HTERT RPE-1 (cell line): Measurements from ENCODE around the gene MALRD1.

Source experiments
- in situ Hi-C: fragments of 300-500 bp; cut with MboI; formaldehyde crosslinking; loops from 4 replicates; pipeline ENCODE4 v1.14.3; 2020; ENCODE audit warnings: low sequenced_read_pairs

MALRD1 gene

DNA sequence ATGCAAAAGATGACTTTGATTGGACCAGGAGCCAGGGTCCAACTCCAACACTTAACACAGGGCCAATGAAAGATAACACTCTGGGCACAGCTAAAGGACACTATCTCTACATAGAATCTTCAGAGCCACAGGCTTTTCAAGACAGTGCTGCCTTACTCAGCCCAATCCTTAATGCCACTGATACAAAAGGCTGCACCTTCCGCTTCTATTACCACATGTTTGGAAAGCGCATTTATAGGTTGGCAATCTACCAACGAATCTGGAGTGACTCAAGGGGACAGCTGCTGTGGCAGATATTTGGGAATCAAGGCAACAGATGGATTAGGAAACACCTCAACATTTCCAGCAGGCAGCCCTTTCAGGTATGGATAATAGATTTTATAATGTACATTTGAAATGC lies 160.7 kb downstream of the MALRD1 start:
- in situ Hi-C loops: no loop called here

DNA sequence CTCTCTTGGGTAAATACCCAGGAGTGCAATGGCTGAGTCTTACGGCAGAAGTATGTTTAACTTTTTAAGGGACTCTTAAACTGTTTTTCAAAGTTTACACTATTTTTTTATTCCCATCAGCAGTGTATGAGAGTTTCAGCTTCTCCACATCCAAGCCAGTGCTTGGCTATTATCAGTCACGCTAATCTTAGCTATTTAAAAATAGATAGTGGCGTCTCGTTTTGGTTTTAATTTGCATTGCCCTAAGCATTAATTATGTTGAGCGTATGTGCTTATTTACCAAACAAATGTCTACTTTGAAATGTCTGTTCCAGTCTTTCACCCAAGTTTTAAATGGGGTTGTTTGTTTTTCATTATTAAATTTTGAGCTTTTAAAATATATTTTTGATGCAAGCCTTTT lies 164.0 kb downstream of the MALRD1 start:
- in situ Hi-C loops: no loop called here

DNA sequence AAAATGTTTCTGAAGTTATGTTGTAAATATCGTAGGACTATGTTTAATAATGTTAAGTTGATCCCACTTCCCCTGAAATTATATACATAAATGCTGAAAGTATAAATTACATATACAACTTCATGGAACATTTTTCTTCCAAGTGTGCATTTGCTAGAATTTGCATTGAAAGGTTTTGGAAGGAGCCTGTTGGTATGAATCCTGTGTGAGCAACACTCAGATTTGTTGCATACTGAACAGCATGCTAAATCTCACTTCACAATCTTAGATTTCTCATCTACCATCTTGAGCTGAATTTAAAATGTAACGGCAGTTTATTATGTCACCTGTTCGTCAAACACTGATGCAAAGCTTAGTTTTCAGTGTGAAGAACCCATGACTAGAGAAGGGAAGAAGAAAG lies 172.6 kb downstream of the MALRD1 start:
- in situ Hi-C loops: no loop called here

DNA sequence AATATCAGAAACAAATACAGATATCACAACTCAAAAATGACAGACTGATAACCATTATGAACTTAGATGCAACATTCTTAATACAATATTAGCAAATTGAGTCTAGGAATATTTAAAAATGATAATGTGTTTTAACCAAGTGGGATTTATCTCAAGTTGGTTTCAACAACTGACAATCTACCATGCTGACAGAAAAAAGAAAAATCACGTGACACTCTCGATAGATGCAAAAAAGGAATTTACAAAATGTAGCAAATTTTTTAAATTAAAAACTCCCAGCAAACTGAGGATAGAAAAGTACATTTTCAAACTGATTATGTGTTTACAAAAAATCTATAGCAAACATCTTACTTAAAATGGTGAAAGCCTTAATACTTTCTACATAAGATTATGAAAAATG lies 177.4 kb downstream of the MALRD1 start:
- in situ Hi-C loops: no loop called here

DNA sequence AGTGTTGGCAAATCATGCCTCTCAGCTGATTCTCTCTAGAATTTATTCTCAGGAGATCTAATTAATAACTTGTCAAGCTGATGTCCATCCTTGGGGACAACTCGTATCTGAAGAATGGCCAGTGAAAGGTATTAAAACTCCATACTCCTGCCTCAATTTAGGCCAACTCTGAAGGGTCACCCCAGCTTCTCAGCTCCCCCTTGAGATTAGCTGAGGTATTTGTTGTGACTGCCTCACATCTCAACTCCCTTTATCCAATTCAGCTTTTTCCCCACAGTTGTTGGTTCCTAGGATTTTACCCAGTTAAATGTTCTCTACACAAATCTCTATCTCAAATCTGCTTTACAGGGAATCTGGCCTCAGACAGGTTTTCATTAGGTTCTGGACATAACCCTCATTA lies 182.4 kb downstream of the MALRD1 start:
- in situ Hi-C loops: no loop called here

DNA sequence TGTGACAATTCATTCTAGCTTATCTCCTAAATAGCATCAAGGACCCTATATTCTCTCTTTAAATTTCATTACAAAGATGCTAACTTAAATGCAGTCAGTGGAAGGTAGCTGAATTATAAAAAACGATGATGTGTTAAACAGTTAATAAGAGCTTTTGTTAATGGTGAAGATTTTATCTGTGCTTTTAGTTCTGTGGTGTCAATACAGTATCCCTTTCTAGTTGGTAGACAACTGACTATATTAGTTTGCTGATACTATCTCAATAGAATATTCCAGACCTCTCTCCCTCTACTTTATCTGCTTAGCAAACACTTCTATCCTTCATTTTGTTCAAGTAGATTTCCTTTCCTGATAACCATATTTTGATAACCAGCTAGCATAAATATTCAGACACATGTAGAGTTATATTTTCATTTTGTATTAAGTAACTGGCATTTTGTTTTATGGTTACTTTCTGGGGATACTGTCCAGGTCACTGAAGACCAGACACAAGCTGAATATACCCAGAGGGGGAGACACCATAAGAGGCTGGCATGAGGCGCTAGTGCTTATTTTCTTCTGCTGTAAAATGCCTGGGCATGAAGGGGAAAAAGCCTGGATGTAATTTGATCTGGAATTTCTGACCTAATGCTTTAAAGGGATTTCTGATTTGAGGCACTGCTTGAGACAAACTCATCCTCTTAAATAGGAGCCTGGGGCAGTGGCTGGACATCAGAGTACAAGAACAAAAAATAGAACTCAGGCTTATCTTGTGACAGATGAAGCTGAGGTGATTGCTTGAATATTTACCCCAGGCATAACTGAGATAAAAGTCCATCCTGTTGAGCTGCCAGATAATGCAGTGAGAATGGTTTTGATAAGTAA lies 197.5 kb downstream of the MALRD1 start:
- in situ Hi-C loops: no loop called here

DNA sequence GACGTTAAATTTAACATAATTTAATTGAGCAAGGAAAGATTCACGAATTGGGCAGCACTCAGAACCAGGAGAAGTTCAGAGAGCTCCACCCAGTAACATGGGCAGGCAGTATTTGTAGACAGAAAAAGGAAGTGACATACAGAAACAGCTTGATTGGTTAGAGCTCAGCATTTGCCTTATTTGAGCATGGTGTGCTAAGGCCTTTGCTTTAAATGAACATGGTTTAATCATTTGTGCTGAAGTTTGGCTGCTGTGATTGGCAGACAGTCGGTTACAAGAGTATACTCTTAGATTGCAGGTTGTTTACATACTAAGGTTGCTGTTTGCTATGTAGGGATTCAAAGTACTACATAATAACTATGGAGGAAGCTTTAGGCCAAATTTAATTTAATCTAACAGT lies 199.2 kb downstream of the MALRD1 start:
- in situ Hi-C loops: no loop called here

DNA sequence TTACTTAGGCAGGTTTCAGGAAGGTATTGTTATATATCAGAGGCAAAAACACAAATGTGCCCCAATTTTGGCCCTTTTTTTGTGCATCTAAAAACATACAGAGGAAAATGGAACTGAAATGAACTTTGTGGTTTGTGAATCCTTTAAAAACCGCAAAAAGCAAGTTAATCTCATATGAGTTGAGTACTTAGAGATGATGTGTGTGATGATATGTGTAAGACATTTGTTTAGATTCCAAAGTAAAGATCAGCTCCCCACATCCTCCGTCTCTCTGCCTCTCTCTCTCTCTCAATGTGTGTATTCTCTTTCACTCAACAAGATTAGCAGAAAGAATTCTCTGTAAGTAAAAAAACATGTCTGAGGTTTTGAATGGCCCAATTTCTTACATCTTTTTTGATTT lies 201.9 kb downstream of the MALRD1 start:
- in situ Hi-C loops: no loop called here

DNA sequence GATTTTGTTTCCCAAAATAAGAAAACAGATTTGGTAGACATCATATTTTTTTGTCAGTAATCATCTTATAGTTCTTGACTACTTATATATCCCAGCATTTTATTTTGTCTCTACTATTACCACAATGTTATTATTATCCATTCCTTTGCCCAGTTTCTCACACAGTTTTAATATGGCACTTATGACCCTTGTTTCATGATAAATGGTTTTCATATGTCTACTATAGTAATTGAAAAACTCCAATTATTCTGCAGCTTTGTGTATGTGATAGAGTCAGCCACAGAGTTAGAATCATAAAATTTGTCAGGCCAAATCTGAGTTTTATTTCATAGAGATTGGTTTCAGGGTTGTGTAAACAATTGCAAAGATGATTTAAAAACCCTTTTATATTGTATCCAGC lies 203.9 kb downstream of the MALRD1 start:
- in situ Hi-C loops: no loop called here

DNA sequence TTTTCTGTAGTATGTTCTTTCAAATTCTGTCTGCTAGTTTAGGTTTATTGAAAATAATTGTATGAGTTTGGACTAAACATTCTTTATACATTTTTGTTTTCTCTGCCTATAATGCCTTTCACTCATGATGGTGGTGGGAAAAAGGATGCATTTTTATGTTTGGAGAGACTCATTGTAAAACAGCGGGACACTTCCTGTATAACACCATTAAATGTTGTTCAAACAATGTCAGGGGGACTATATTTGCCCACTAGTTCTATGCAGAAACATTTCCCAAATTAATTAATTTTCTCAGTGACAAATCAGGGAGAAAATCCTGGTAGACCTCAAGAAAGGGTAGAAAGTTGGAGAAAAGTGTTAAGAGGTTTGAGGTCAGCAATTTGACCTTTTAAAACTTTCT lies 207.7 kb downstream of the MALRD1 start:
- in situ Hi-C loops: no loop called here

DNA sequence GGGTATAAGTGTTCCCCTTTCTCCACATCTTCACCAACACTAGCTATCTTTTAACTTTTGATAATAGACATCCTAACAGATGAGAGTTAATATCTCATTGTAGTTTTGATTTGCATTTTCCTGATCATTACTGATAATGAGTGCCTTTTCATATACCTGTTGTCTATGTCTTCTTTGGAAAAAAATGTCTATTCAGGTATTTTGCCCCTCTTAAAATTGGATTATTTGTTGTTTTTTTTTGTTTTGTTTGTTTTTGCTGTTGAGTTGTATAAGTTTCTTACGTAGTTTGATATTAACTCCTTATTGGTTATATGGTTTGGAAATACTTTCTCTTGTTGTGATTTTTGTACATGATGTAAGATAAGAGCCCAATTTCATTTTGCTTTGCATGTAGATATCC lies 214.7 kb downstream of the MALRD1 start:
- in situ Hi-C loops: no loop called here

DNA sequence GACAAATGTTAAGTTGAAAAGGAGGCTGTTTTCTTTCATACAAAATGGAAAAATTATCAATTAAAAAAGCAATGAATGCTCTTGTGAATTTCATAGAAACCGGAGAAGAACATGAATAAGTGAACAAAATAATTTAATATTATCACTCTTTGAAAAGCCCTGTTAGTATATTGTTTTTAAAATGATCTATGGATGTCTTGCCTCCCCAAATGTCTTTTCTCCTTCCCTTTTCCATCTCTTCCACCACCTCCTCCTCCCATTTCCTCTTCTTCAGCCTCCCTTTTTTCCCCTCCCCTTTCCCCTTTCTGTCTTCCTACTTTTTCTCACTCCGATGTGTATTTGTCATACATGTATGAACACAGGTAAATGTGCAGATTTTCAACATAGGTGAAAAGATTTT lies 234.7 kb downstream of the MALRD1 start:
- in situ Hi-C loops: no loop called here

DNA sequence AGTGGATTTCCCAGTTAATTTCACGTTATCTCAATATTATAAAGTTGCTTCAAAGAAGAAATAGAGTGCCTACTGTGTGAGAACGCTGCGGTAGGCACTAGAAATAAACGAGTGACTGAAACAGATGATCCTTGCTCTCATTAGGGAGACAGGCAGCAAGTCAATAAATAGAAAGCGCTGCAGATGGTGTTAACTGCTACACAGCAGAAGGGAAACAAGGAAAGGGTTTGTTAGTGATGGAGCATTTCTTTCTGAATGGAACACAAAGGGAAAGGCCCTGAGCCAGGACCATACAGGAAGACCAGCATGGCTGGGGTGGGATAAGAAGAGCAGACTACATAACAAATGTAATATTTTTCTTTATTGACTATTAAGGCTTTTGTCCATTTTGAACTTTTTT lies 235.2 kb downstream of the MALRD1 start:
- in situ Hi-C loops: no loop called here

DNA sequence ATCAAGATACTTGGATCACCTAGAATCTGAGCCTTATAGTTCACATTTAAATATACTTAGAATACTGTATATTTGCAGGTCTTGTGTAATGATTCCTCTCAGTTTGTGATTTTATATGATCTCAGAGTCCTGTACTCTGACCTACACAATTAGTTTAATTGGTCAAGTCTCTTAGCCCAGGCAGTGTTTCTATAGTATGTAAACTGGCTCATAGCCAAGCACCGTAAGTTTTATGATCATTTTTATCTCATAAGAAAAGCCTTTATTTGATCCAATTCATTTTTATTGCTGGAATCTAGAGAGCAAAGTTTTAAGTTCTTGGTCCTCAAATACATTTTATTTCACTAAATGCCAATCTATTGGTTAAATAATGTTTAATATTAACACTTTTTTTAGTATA lies 242.2 kb downstream of the MALRD1 start:
- in situ Hi-C loops: no loop called here

DNA sequence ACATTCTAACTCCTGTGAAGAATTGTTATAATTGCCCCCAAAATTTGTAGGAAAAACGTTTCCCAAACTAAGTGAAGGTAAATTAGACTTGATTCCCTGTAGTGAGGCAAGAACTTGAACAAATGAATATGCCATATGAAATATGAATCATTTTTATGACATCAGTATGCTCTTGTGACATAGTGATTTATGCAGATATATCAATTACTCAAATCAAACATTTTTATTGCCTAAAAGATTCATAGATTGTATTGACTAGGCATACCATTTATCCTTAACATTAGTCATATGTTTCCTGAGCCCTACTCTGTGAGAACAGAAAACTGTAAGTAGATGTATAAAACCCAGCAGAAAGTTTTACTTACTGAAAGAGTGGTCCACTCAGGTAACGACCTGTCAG lies 245.6 kb downstream of the MALRD1 start:
- in situ Hi-C loops: no loop called here

DNA sequence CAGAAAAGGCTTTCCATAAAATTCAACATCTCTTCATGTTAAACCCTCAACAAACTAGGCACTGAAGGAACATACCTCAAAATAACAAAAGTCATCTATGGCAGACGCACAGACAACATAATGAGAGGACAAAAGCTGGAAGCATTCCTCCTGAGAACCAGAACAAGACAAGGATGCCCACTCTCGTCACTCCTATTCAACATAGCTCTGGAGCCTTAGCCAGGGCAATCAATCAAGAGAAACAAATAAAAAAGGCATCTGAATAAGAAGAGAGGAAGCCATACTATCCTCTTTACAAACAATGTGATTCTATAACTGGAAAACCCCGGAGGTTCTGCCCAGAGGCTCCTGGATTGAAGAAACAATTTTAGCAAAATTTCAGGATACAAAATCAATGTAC lies 251.0 kb downstream of the MALRD1 start:
- in situ Hi-C loops: no loop called here

DNA sequence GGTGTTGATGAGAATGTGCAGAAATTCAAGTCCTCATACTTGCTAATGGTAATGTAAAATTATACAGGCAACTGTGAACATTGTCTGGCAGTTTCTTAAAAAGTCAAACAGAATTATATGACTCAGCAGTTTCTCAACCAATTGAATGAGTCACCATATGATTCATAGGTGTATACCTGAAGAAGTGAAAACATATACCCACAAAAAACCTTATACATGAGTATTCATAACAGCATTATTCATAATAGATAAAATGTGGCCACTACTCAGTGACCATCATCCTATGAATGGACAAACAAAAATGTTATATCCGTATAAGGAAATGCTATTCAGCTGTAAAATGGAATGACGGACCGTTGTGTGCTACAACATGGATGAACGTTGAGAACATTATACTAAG lies 253.5 kb downstream of the MALRD1 start:
- in situ Hi-C loops: no loop called here

DNA sequence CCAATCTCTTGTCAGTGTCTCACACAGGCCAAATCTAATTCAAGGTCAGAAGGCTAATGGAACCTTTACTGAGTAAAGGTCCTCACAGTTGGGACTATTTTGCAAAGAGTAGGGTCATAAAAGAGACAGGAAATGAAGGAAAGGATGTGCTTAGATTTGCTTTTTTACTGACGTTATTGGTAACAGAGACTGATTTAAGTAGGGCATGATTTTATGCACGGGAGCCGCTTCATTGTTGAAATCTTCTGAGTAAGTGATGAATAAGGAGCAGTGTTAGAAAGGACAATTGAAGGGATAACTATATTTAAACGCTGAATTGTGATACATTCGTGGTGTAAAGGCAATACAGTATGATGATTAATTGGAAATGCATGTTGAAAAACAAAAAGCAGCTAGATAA lies 261.5 kb downstream of the MALRD1 start:
- in situ Hi-C loops: no loop called here

DNA sequence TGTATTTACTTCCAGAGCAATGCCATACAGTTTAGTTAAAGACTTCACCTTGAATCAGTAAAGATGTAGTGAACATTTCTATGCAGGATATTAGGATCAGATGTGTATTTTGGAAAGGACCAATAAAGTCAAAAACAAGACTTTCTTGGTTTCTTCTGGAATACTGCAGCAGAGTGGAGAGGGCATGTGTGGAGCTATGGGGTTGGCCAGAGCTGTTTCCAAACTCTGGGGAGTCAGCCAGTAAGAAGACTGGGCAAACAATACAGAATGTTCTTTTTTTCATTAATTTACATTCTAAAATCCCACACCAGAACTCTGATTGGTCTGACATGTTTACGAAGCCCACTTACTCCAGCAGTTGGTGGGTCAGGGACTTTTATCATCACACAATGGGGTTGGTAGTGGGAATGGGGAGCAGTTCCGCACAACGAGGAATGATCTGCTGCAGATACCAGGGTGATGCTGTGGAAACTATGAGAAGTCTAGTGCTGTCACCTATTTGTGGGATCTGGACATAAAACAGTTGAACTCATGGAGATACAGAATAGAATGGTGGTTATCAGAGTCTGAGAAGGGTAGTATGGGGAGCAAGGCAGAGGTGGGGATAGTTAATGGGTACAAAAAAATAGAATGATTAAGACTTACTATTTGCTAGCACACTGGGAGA lies 267.7 kb downstream of the MALRD1 start:
- in situ Hi-C loops: no loop called here

DNA sequence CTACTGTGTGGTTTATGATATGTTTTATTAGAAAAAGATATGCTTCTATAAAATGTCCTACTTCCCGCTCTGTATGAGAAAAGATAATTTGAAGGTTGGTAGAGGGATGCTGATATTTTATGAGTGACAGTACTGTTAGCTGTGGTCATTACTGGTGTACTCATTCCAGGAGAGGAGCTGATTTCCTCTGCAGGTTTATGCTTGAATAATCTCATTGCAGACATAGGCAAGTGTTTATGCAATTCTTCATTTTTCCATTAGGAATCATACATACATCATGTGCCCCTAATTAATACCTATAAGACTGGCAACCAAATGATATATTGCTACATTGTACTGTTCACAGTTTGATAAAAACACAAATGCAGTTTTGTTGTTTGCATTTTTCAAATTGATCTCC lies 269.4 kb downstream of the MALRD1 start:
- in situ Hi-C loops: no loop called here

DNA sequence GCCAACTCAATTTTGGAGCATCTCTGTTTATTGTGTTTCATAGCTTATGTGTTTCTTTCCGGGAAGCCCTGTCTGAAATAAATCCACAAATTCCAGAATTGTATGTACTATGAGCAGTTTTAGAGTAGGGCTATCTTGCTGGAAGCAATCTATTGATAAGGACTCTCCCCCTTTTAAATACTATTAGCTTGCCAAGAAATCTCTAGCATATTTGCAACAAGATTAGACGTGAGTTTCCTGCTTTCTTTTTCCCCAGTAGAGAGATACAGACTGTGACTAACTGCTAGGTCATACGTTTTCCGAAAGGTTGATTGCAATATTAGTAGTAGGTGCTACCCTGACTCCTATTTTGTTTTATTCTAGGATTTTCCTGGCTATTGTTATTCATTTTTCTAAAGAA lies 277.0 kb downstream of the MALRD1 start:
- in situ Hi-C loops: no loop called here

DNA sequence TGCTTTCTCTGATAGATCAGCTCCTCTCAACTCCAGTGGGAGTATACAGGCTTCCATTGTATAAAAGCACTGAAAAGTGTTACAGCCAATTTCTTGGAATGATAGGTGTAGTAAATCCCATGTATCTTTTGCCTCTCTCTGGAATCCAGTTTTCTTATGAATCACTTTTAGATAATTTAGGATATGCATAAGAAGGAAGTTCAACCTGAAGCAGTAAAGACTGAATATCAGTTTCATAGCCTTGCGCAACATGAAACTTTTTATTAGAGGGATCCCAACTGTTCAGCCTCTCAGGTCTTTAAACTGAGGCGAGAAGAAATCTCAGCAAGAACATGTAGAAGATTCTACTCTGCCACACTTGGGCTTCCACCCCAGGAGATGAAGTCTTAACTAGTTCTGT lies 280.0 kb downstream of the MALRD1 start:
- in situ Hi-C loops: no loop called here

DNA sequence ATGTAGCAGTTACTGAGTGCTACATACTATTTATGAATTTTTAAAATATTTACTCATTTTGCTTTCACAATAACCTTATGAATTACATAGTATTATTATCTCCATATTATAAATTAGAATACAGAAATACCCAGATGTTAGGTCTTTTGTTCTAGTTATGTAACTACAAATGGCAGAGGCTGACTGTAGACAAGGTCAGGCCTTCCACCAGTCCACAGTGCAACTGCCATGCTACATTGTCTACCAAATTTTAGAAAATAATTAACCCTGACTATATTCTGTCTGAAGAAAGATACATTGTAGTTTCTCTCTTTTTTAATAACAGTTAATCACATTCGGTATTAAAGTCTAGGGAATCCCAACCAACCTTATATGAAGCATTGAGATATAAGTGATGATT lies 280.9 kb downstream of the MALRD1 start:
- in situ Hi-C loops: no loop called here
